H9 (cell line): ENCODE measurements around the gene CDYL2. TPM values are rescaled to one million over a fixed set of nuclear protein-coding genes. Genes with fewer than 3 reads are reported as not detected.

Experiments used
- DNase-seq: peaks from one replicate; pipeline ENCODE4 v3.0.0-alpha.2; 2017
- H2AFZ ChIP-seq: one replicate; pipeline ENCODE4 v1.6.1; 2013; ENCODE audit warnings: mild to moderate bottlenecking, low read length, control low read depth, moderate library complexity
- H2AK5ac ChIP-seq: 2 replicates; pipeline ENCODE4 v1.6.1; 2013; ENCODE audit warnings: low read length, control low read depth, mixed read lengths; ENCODE audit not compliant: insufficient read length
- H2BK120ac ChIP-seq: one replicate; pipeline ENCODE4 v1.6.1; 2013; ENCODE audit warnings: low read depth, mild to moderate bottlenecking, low read length, control low read depth, inconsistent platforms; ENCODE audit not compliant: poor library complexity, severe bottlenecking
- H2BK12ac ChIP-seq: 2 replicates; pipeline ENCODE4 v1.6.1; 2013; ENCODE audit warnings: low read length, control low read depth, mixed read lengths, low read depth; ENCODE audit not compliant: insufficient read length
- H2BK15ac ChIP-seq: 2 replicates; pipeline ENCODE4 v1.6.1; 2013; ENCODE audit warnings: low read depth, low read length, control low read depth
- H2BK20ac ChIP-seq: one replicate; pipeline ENCODE4 v1.6.1; 2013; ENCODE audit warnings: low read depth, mild to moderate bottlenecking, low read length, control low read depth, inconsistent platforms; ENCODE audit not compliant: poor library complexity, severe bottlenecking
- H2BK5ac ChIP-seq: 2 replicates; pipeline ENCODE4 v1.6.1; 2013; ENCODE audit warnings: low read length, control low read depth, mixed read lengths; ENCODE audit not compliant: insufficient read length
- H3K14ac ChIP-seq: 2 replicates; pipeline ENCODE4 v1.6.1; 2013; ENCODE audit warnings: low read length, control low read depth; ENCODE audit not compliant: insufficient read depth
- H3K18ac ChIP-seq: 2 replicates; pipeline ENCODE4 v1.6.1; 2013; ENCODE audit warnings: low read depth, mild to moderate bottlenecking, mixed read lengths, low read length, control low read depth; ENCODE audit not compliant: insufficient read length
- H3K23ac ChIP-seq: 2 replicates; pipeline ENCODE4 v1.6.1; 2013; ENCODE audit warnings: low read length, control low read depth, mixed read lengths, low read depth; ENCODE audit not compliant: insufficient read length
- H3K23me2 ChIP-seq: 2 replicates; pipeline ENCODE4 v1.6.1; 2013; ENCODE audit warnings: low read depth, mild to moderate bottlenecking, mixed read lengths, low read length, control low read depth; ENCODE audit not compliant: insufficient read length, poor library complexity, severe bottlenecking
- H3K27ac ChIP-seq: 2 replicates; pipeline ENCODE4 v1.5.1; 2013; ENCODE audit warnings: low read length, control low read depth, mixed read lengths, low read depth; ENCODE audit not compliant: insufficient read length
- H3K27me3 ChIP-seq: 2 replicates; pipeline ENCODE4 v1.6.1; 2013; ENCODE audit warnings: low read length, control low read depth, inconsistent platforms; ENCODE audit not compliant: insufficient read depth
- H3K4ac ChIP-seq: 2 replicates; pipeline ENCODE4 v1.6.1; 2013; ENCODE audit warnings: low read depth, mild to moderate bottlenecking, control low read depth, inconsistent platforms, low read length, moderate library complexity
- H3K4me1 ChIP-seq: 2 replicates; pipeline ENCODE4 v1.6.1; 2013; ENCODE audit warnings: low read length, control low read depth, inconsistent platforms; ENCODE audit not compliant: insufficient read depth
- H3K4me2 ChIP-seq: 2 replicates; pipeline ENCODE4 v1.6.1; 2013; ENCODE audit warnings: low read length, control low read depth, mixed read lengths; ENCODE audit not compliant: insufficient read length, insufficient read depth
- H3K56ac ChIP-seq: 2 replicates; pipeline ENCODE4 v1.6.1; 2013; ENCODE audit warnings: low read depth, mild to moderate bottlenecking, mixed read lengths, low read length, control low read depth; ENCODE audit not compliant: insufficient read length
- H3K79me1 ChIP-seq: 2 replicates; pipeline ENCODE4 v1.6.1; 2013; ENCODE audit warnings: low read depth, mild to moderate bottlenecking, moderate library complexity, low read length, control low read depth, inconsistent platforms; ENCODE audit not compliant: insufficient read depth, poor library complexity, severe bottlenecking
- H3K79me2 ChIP-seq: 2 replicates; pipeline ENCODE4 v1.6.1; 2013; ENCODE audit warnings: low read length, control low read depth, inconsistent platforms; ENCODE audit not compliant: insufficient read depth
- H3K9ac ChIP-seq: 2 replicates; pipeline ENCODE4 v1.6.1; 2013; ENCODE audit warnings: low read length, control low read depth, mixed read lengths; ENCODE audit not compliant: insufficient read length; ENCODE audit errors: extremely low read depth
- H3K9me3 ChIP-seq: one replicate; pipeline ENCODE4 v1.6.1; 2013; ENCODE audit warnings: low read depth, low read length, inconsistent platforms; ENCODE audit not compliant: control insufficient read depth
- H3T11ph ChIP-seq: one replicate; pipeline ENCODE4 v1.6.1; 2013; ENCODE audit warnings: mild to moderate bottlenecking, low read length, control low read depth, inconsistent platforms
- H4K20me1 ChIP-seq: one replicate; pipeline ENCODE4 v1.6.1; 2013; ENCODE audit not compliant: control insufficient read depth, insufficient read length, insufficient read depth
- H4K5ac ChIP-seq: 2 replicates; pipeline ENCODE4 v1.6.1; 2013; ENCODE audit warnings: low read depth, mild to moderate bottlenecking, mixed read lengths, low read length, control low read depth; ENCODE audit not compliant: insufficient read length
- H4K8ac ChIP-seq: replicated peaks from 2 replicates; pipeline ENCODE4 v1.6.1; 2013; ENCODE audit warnings: low read length, control low read depth, mixed read lengths, low read depth; ENCODE audit not compliant: insufficient read length
- H4K91ac ChIP-seq: 2 replicates; pipeline ENCODE4 v1.6.1; 2013; ENCODE audit warnings: low read depth, mild to moderate bottlenecking, moderate library complexity, mixed read lengths, low read length, control low read depth; ENCODE audit not compliant: insufficient read length
- H3K27ac Mint-ChIP-seq, 3 experiments: 2 replicates in 2 of 3; 3 replicates in 1 of 3; pipeline ENCODE4 v1.8.0; 2020 to 2021; ENCODE audit warnings: mixed read lengths in 3 of 3, mild to moderate bottlenecking in 1 of 3, moderate library complexity in 1 of 3
- H3K27me3 Mint-ChIP-seq: 2 replicates; pipeline ENCODE4 v1.8.0; 2021; ENCODE audit warnings: low read depth, mild to moderate bottlenecking, moderate library complexity, mixed read lengths
- H3K36me3 Mint-ChIP-seq, 3 experiments: 2 replicates in 2 of 3; 3 replicates in 1 of 3; pipeline ENCODE4 v1.8.0; 2020 to 2021; ENCODE audit warnings: low read depth in 3 of 3, mixed read lengths in 3 of 3; ENCODE audit not compliant: insufficient read depth in 1 of 3
- H3K4me1 Mint-ChIP-seq, 2 experiments: 2 replicates each; pipeline ENCODE4 v1.8.0; 2020; ENCODE audit warnings: mixed read lengths in 2 of 2
- H3K4me3 Mint-ChIP-seq, 2 experiments: 2 replicates in 1 of 2; 3 replicates in 1 of 2; pipeline ENCODE4 v1.8.0; 2020 to 2021; ENCODE audit warnings: mild to moderate bottlenecking in 2 of 2, mixed read lengths in 2 of 2, moderate library complexity in 1 of 2
- H3K9me3 Mint-ChIP-seq, 2 experiments: 2 replicates in 1 of 2; 3 replicates in 1 of 2; pipeline ENCODE4 v1.8.0; 2020; ENCODE audit warnings: mild to moderate bottlenecking in 2 of 2, mixed read lengths in 2 of 2, moderate library complexity in 1 of 2
- WGBS: extraction: QIAGEN DNeasy Blood & Tissue Kit; methylation state at CpG from one replicate; pipeline ENCODE4 v1.1.7; 2013; ENCODE audit warnings: missing lambda C conversion rate, low lambda C conversion rate, mixed read lengths; ENCODE audit not compliant: insufficient read length; ENCODE audit errors: extremely low coverage; 5-methylcytosine and 5-hydroxymethylcytosine counted together
- total RNA-seq: library from RNA; stranded (reverse); gene quantifications from 2 replicates; pipeline ENCODE4 v1.2.1, GENCODE V29; 2021
- TF ChIP-seq, protein P1 (sequence below): fragments of 200-600 bp; sonication (generic); conservative IDR thresholded peaks from 3 replicates; pipeline ENCODE4 v1.8.0; 2021; ENCODE audit warnings: antibody characterized with exemption, mild to moderate bottlenecking

Gene CDYL2
- total RNA-seq, 1 experiment from 2014 or later, result 4.2 TPM

DNA sequence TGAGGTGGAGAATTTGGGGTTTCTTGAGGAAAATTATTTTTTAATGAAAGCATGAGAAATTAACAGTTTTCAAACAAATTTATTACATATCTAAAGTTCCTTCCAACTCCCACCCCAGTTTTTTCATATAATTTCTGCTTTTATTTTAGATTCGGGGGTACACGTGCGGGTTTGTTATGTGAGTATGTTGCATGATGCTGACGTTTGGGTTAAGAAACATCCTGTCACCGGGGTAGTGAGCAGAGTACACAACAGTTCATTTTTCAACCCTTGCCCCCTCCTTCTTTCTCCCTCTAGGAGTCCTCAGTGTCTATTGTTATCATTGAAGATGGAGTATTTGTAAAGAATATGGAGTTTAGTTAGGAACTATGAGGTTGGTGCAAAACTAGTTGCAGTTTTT is 31.8 kb upstream of the CDYL2 start:
- Histone ChIP-seq H3K79me1 (no peaks in the 10 kb centered on the region), H2AK5ac (no peak overlapping the region), H3K9ac (no peak overlapping the region), H2AFZ (no peak overlapping the region), H3K4me1 (no peaks in the 10 kb centered on the region), H4K5ac (no peak overlapping the region), H2BK5ac (no peak overlapping the region), H3K27me3 (0 out of 2 replicates have a peak, but pooled peaks cover 2% of the 10 kb centered on the region), H3K79me2 (no peaks in the 10 kb centered on the region), H3K14ac (no peak overlapping the region), H4K20me1 (no peaks in the 10 kb centered on the region), H2BK15ac (no peak overlapping the region), H3K23ac (no peak overlapping the region), H2BK12ac (no peak overlapping the region), H4K8ac (no peak overlapping the region), H3K4ac (no peak overlapping the region), H2BK20ac (no peak overlapping the region), H3K4me2 (no peak overlapping the region), H3T11ph (no peak overlapping the region), H3K9me3 (no peaks in the 10 kb centered on the region), H2BK120ac (no peak overlapping the region), H3K18ac (no peak overlapping the region), H3K56ac (no peak overlapping the region), H4K91ac (no peak overlapping the region), H3K27ac (no peak overlapping the region), H3K23me2 (no peaks in the 10 kb centered on the region)
- Mint-ChIP-seq H3K36me3 (no peaks in the 10 kb centered on the region), H3K27me3 (peaks cover under 1% of the 10 kb centered on the region; the same call in 1 of the 2 replicates), H3K27ac (no peak overlapping the region), H3K4me1 (0 out of 4 replicates have a peak, but pooled peaks cover 0 to 2% of the 10 kb centered on the region in 2 experiments), H3K4me3 (no peak overlapping the region), H3K9me3 (peaks cover 3 to 8% of the 10 kb centered on the region in 2 experiments; a peak in 4 of 5 replicates)
- no peak for DNase-seq
- no CpG with 5 or more reads among the region's 5 CpGs for WGBS
- TF ChIP-seq, protein P1, sequence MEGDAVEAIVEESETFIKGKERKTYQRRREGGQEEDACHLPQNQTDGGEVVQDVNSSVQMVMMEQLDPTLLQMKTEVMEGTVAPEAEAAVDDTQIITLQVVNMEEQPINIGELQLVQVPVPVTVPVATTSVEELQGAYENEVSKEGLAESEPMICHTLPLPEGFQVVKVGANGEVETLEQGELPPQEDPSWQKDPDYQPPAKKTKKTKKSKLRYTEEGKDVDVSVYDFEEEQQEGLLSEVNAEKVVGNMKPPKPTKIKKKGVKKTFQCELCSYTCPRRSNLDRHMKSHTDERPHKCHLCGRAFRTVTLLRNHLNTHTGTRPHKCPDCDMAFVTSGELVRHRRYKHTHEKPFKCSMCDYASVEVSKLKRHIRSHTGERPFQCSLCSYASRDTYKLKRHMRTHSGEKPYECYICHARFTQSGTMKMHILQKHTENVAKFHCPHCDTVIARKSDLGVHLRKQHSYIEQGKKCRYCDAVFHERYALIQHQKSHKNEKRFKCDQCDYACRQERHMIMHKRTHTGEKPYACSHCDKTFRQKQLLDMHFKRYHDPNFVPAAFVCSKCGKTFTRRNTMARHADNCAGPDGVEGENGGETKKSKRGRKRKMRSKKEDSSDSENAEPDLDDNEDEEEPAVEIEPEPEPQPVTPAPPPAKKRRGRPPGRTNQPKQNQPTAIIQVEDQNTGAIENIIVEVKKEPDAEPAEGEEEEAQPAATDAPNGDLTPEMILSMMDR, result no peak
